ENCODE measurements around the gene IGSF9B.
A peak's percentile ranks its signal among the peaks of the same experiment; 100 is the strongest.

Gene IGSF9B

GRCh38 chr11:133917921-133918607 is 38.7 kb downstream of the IGSF9B start:
- TF ChIP-seq CTCF (IDR thresholded peaks at IDR 0.05; ENCODE audit: extremely low read depth, insufficient read depth, missing control alignments) = no peak
- DNase-seq (ENCODE audit: low spot score) = no peak
- in situ Hi-C loops (cut with MboI; ENCODE audit: low pct_unique_long_range_greater_than_20kb, low sequenced_read_pairs, unreplicated experiment) = no loop called here

DNA sequence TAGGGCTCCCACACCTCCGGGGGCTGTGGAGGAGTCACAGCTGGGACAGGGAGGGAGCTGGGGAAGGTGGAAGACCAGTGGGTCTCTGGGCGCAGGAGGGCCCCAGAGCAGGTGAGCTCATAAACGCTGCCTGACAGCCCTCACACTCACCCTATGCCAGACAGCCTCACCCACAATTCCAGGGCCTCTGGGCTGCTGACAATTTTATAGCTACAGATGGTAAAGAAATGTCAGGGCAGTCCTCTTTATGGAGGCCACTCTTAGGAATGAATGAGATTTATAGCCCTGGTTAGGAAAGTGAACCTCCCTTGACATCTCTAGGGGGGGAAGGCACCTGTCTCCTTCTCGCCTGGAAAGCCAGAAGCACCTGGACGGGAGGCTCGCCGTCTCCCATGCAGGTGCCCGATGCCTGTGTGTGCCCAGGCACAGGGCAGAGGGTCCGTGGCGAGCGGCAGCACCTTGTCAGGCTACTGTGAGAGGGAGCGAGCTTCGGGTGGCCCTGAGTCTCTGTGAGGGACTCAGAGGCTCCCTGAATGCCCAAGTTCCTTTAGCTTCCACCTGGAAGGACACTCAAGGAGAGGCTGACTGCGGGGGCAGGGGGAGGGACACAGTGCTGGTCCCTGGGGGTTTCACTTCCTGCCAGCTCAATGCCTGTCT is 39.9 kb downstream of the IGSF9B start:
- DNase-seq (ENCODE audit: low spot score) = no peak
- no peak for TF ChIP-seq CTCF (IDR thresholded peaks at IDR 0.05; ENCODE audit: extremely low read depth, insufficient read depth, missing control alignments)
- in situ Hi-C loops (cut with MboI; ENCODE audit: low pct_unique_long_range_greater_than_20kb, low sequenced_read_pairs, unreplicated experiment) = no loop called here

DNA sequence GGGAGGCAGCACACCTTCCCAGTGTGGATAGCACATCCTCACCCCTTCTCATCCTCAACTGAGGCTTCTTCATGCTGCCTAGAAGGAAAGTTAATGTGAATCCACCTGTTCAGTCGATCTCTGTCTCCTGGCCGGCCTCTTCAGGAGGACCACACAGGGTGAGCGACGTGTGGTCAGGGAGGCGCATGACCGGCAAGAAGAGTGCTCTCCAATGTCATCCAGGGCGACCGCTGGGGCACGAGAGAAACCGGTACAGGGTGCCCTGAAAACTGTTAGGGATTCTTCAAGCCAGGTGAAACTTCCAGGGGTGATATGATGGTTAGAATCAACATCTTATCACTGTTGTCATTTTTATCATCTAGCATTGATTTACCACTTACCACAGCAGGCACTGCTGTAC is 43.0 kb downstream of the IGSF9B start:
- in situ Hi-C loops (cut with MboI; ENCODE audit: low pct_unique_long_range_greater_than_20kb, low sequenced_read_pairs, unreplicated experiment) = no loop called here
- DNase-seq (ENCODE audit: low spot score) = no peak
- no peak for TF ChIP-seq CTCF (IDR thresholded peaks at IDR 0.05; ENCODE audit: extremely low read depth, insufficient read depth, missing control alignments)

GRCh38 chr11:133911171-133911570 is 45.6 kb downstream of the IGSF9B start:
- in situ Hi-C loops (cut with MboI; ENCODE audit: low pct_unique_long_range_greater_than_20kb, low sequenced_read_pairs, unreplicated experiment) = no loop called here
- DNase-seq (ENCODE audit: low spot score) = peak; percentile 32
- peak; percentile 34 for TF ChIP-seq CTCF (IDR thresholded peaks at IDR 0.05; ENCODE audit: extremely low read depth, insufficient read depth, missing control alignments)

GRCh38 chr11:133910101-133910500 is 46.7 kb downstream of the IGSF9B start:
- in situ Hi-C loops (cut with MboI; ENCODE audit: low pct_unique_long_range_greater_than_20kb, low sequenced_read_pairs, unreplicated experiment) = no loop called here

DNA sequence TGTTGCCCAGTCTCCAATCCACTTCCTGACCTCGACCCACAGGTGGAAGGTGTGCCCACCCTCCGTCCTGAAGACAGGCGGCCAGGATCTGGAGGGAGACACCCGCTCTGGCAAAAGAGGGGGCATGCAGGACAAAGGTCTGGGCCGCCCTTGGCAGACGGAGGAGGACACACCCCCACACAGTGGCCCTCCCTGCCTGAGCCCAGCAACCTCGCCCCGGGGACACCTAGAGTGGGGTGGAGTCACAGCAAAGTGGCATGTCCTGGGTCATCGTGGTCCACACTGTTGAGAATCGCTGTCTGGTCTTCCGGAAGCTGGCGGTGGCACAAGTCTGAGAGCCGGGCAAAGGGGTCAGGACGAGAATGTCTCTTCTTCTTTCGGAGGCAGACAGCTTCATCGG is 47.9 kb downstream of the IGSF9B start:
- no peak for DNase-seq (ENCODE audit: low spot score)
- TF ChIP-seq CTCF (IDR thresholded peaks at IDR 0.05; ENCODE audit: extremely low read depth, insufficient read depth, missing control alignments) = no peak
- in situ Hi-C loops (cut with MboI; ENCODE audit: low pct_unique_long_range_greater_than_20kb, low sequenced_read_pairs, unreplicated experiment) = no loop called here

More at GRCh38 chr11:133910101-133910500, 46.7 kb downstream of the IGSF9B start:
- no peak for TF ChIP-seq CTCF (IDR thresholded peaks at IDR 0.05; ENCODE audit: extremely low read depth, insufficient read depth, missing control alignments)
- DNase-seq (ENCODE audit: low spot score) = no peak
